ENCODE results near the gene PROZ. TPM values are rescaled to one million over a fixed set of nuclear protein-coding genes. Genes with fewer than 3 reads are reported as not detected.
A peak's percentile ranks its signal among the peaks of the same experiment; 100 is the strongest.

Gene PROZ
- total RNA-seq, 1 experiment from 2014 or later, result not detected

DNA sequence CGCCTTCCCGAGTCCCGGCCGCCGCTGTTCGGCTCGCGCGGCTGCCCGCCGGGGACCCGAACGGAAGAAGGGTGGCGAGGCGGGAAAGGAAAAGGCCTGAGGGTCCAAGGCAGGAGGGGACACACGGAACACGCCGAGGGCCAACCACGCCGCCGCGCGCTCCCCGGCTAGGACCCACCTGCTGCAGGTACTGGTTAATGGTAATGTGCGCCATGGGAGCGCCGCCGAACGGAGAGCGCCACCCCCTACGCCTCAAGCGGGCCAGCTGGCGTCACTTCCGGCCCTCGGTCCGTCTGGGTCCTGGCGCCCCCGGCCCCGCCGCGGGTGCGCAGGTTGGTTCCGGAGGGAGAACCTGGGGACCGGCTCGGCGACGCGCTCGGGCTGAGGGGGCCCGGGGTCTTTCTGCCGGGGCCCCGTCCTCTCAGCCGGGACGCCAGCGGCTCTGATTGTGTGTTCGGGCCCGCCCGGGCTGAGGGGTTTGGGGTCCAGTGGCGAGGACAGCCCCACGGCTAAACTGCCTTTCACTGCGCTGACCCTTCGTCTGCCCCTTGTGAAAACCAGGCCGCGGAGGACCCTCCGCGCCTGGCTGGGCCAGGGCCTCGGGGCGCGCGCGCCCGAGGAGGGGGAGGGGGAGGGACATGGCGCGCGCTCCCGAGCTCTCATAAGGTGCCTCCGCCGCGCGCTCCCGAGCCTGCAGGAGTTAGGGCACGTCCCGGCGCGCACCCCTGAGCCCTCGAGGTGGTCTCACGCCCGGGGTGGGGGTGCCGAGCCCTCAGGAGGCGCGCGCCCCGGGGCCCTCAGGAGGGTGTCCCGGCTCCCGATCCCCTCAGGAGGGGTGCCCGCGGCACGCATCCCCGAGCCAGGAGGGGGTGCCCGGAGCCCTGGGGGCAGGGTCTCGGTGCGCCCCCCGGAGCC lies 50.2 kb downstream of the PROZ start, which contains the start of gene PCID2:
Gene PCID2, minus strand, starts transcription at position 249 of the 915 bp plus-strand sequence. Its CDS starts 35 bp downstream, at position 214.
- H3K27me3 ChIP-seq (ENCODE audit: insufficient read depth, low read length), result no peaks in the 10 kb centered on the region
- H3K14ac ChIP-seq (ENCODE audit: insufficient read depth, low read length), result peak within 1 kb of the TSS; percentile 98
- H3K4me3 Mint-ChIP-seq, result peak within 1 kb of the TSS; percentile 89 to 93
- H3K18ac ChIP-seq (ENCODE audit: insufficient read length, low read depth, low read length), result peak within 1 kb of the TSS; percentile 96
- no peaks in the 10 kb centered on the region for H3K9me3 Mint-ChIP-seq
- H3K27ac ChIP-seq (ENCODE audit: insufficient read length, low read depth, low read length), result peak within 1 kb of the TSS; percentile 24
- no peak within 1 kb of the TSS for H3K23ac ChIP-seq (ENCODE audit: insufficient read length, low read depth, low read length)
- peak within 1 kb of the TSS; percentile 95 for H3K9ac ChIP-seq (ENCODE audit: extremely low read depth, insufficient read length, low read length)
- H3K4me1 Mint-ChIP-seq, result peaks cover 26 to 39% of the 10 kb centered on the region in 2 experiments
- no peak within 1 kb of the TSS; the same call in 1 of the 2 replicates for H3K4ac ChIP-seq (ENCODE audit: low read depth, low read length)
- no peak within 1 kb of the TSS for H4K8ac ChIP-seq (replicated peaks; ENCODE audit: insufficient read length, low read depth, low read length)
- no CpG with 5 or more reads among the region's 103 CpGs for WGBS (ENCODE audit: extremely low coverage, insufficient read length, low lambda C conversion rate)
- H2BK12ac ChIP-seq (ENCODE audit: insufficient read length, low read depth, low read length), result no peak within 1 kb of the TSS
- H3K27ac Mint-ChIP-seq, result peak within 1 kb of the TSS; percentile 20 to 89 (median 59); a peak in 5 of 7 replicates
- H4K91ac ChIP-seq (ENCODE audit: insufficient read length, low read depth, low read length), result peak within 1 kb of the TSS; percentile 71
- no peaks in the 10 kb centered on the region for H3K27me3 Mint-ChIP-seq (ENCODE audit: low read depth)
- H3K4me1 ChIP-seq (ENCODE audit: insufficient read depth, low read length), result no peaks in the 10 kb centered on the region
- peaks cover 6% of the 10 kb centered on the region for H3K23me2 ChIP-seq (ENCODE audit: insufficient read length, low read depth, low read length, poor library complexity, severe bottlenecking)
- H2BK120ac ChIP-seq (ENCODE audit: low read depth, low read length, poor library complexity, severe bottlenecking), result peak within 1 kb of the TSS; percentile 84
- peaks cover 7% of the 10 kb centered on the region for H3K79me1 ChIP-seq (ENCODE audit: insufficient read depth, low read depth, low read length, poor library complexity, severe bottlenecking)
- H2BK5ac ChIP-seq (ENCODE audit: insufficient read length, low read length), result no peak within 1 kb of the TSS
- H2BK20ac ChIP-seq (ENCODE audit: low read depth, low read length, poor library complexity, severe bottlenecking), result no peak within 1 kb of the TSS
- DNase-seq, result peak; percentile 89
- no peaks in the 10 kb centered on the region for H4K20me1 ChIP-seq (ENCODE audit: control insufficient read depth, insufficient read depth, insufficient read length)
- no peak within 1 kb of the TSS for H3K56ac ChIP-seq (ENCODE audit: insufficient read length, low read depth, low read length)
- no peak for TF ChIP-seq CTCF (conservative IDR thresholded peaks at IDR 0.05)
- H3T11ph ChIP-seq (ENCODE audit: low read length), result no peak within 1 kb of the TSS
- peaks cover 37 to 41% (median 41%) of the 10 kb centered on the region in 3 experiments for H3K36me3 Mint-ChIP-seq (ENCODE audit: insufficient read depth in 1 of 3, low read depth in 3 of 3)
- no peak within 1 kb of the TSS for H2AK5ac ChIP-seq (ENCODE audit: insufficient read length, low read length)
- H2AFZ ChIP-seq (ENCODE audit: low read length), result no peak within 1 kb of the TSS
- no peak within 1 kb of the TSS for H4K5ac ChIP-seq (ENCODE audit: insufficient read length, low read depth, low read length)
- no peak within 1 kb of the TSS for H2BK15ac ChIP-seq (ENCODE audit: low read depth, low read length)
- peaks cover 61% of the 10 kb centered on the region for H3K79me2 ChIP-seq (ENCODE audit: insufficient read depth, low read length)
- H3K9me3 ChIP-seq (ENCODE audit: control insufficient read depth, low read depth, low read length), result no peaks in the 10 kb centered on the region
- peak within 1 kb of the TSS; percentile 88 for H3K4me2 ChIP-seq (ENCODE audit: insufficient read depth, insufficient read length, low read length)

Data from H9 (cell line).